Fibroblast of skin of left biceps (primary cell): ENCODE measurements around the gene ANAPC15.
"Not testable (repeated sequence)": the region's sequence is repeated elsewhere in the genome, so short reads cannot be mapped to it uniquely, and the experiment has no call there.

Experiments used
- DNase-seq, 2 experiments: peaks; one replicate each; pipeline ENCODE4 v3.0.0-alpha.2; 2013; ENCODE audit warnings: low read depth in 2 of 2

ANAPC15 gene

GRCh38 chr11:72112143-72112977 is at the start of gene ANAPC15:
ANAPC15 (minus strand) TSS chr11:72112695; CDS start chr11:72111276, 1,419 bp downstream.
- DNase-seq, result peak; percentile 99

DNA sequence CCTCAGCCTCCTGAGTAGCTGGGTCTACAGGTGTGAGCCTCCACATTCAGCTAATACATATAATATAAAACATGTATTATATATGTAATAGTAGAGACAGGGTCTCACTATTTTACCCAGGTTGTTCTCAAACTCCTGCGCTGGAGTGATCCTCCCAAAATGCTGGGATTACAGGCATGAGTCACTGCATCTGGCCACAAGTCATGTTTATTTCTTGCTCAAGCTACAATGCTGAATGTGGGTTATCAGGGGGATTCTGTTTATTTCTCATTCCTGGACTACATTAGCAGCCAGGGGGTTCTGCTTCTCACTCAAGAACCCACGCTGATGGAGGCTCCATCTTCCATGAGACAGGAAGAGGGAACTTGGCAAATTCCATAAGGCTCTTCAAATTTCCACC is 47.8 kb upstream of the ANAPC15 start:
- no peak for DNase-seq

GRCh38 chr11:72157131-72157530 is 44.6 kb upstream of the ANAPC15 start:
- no peak for DNase-seq

DNA sequence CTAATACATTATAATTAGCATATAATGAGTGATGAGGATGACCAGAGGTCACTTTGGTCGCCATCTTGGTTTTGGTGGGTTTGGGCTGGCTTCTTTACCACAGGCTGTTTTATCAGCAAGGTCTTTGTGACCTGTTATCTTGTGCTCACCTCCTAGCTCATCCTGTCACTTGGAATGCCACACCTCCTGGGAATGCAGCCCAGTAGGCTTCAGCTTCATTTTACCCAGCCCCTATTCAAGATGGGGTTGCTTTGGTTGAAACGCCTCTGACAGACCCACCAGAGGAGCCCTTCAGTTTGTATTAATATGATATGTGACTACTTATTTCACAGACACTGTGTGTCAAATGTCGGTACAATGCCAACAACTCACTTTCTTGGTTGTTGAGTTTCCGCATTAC is 43.3 kb upstream of the ANAPC15 start:
- DNase-seq, result no peak

DNA sequence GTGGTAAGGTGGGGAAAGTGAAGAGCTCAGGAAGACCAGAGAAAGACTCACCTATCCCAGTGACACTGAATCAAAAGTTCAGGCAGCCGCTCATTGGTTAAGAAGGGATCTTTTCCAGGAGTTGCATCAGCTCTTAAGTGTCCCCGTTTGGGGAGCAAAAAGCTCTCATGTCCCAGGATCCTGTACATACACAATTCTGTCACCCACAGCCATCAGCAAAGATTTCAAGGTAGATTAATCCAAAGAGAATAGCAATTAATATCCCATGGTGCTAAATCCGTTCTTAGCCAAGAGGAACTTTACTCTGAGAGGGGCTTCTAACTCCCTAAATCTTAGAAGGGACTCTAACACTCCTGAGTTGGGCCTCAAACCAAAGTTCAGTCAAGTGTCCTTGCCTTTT is 42.3 kb upstream of the ANAPC15 start:
- DNase-seq, result no peak

GRCh38 chr11:72153874-72154273 is 41.4 kb upstream of the ANAPC15 start:
- DNase-seq, result not testable (repeated sequence)

- no peak for DNase-seq
Observed at GRCh38 chr11:72150882-72151281, 38.4 kb upstream of the ANAPC15 start.

GRCh38 chr11:72146625-72147024 is 34.1 kb upstream of the ANAPC15 start:
- no peak for DNase-seq

DNA sequence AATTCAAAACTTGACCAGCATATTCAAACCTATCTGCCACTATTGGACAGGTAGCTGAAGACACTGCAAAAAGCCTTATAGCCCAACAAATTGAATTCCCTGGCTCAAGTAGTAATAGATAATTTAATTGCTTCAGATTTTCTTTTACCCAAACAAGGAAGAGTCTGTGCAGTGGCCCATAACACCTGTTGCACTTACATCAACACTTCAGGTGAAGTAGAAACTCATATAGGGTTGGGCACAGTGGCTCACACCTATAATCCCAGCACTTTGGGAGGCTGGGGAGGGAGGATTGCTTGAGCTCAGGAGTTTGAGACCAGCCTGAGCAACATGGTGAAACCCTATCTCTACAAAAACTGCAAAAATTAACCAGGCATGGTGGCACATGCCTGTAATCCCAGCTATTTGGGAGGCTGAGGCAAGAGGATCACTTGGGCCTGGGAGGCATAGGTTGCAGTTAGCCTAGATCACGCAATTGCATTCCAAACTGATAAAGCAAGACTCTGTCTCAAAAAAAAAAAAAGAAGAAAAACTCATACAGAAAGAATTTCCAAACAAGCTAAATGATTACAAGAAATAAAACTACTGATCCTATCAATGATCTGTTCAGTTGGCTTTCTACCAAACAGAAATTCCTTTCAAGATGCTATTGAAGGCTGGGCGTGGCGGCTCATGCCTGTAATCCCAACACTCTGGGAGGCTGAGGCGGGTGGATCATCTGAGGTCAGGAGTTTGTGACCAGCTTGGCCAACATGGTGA is 32.5 kb upstream of the ANAPC15 start:
- peak; percentile 51 to 58 for DNase-seq

GRCh38 chr11:72142543-72142942 is 30.0 kb upstream of the ANAPC15 start:
- not testable (repeated sequence) for DNase-seq

- DNase-seq, result not testable (repeated sequence)
Observed at GRCh38 chr11:72142086-72142485, 29.6 kb upstream of the ANAPC15 start.

DNA sequence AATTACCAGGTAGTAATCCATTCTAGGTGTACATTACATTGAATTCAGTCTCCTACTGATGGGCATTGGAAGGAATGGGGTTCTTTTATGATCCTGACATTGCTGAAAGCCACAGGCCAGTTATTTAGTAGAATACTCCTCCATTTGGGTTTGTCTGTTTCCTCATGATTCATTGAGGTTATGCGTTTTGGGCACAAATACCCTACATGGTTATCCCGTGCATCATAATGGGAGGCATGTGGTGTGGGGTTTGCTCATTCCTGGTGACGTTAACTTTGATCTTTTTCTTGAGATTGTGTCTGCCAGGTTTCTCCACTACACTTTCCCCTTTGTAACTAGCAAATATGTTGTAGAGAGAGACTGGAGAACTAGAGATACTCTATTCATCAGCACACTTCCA is 28.6 kb upstream of the ANAPC15 start:
- DNase-seq, result peak; percentile 63

DNA sequence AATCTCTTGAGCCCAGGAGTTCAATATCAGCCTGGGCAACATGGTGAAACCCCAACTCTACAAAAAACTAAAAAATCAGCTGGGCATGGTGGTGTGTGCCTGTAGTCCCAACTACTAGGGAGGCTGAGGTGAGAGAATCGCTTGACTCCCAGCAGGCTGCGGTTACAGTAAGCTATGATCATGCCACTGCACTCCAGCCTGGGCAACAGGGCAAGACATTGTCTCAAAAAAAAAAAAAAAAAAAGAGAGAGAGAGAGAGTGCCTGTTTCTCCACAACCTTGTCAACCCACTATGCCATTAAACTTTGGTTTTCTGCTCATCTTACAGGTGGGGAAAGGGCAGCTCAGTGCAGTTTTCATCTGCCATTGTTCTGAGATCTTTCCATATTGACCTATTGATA is 28.2 kb upstream of the ANAPC15 start:
- no peak for DNase-seq

- no peak for DNase-seq
Observed at GRCh38 chr11:72139500-72139899, 27.0 kb upstream of the ANAPC15 start.

- DNase-seq, result no peak
Observed at GRCh38 chr11:72138821-72139390, 26.4 kb upstream of the ANAPC15 start.

DNA sequence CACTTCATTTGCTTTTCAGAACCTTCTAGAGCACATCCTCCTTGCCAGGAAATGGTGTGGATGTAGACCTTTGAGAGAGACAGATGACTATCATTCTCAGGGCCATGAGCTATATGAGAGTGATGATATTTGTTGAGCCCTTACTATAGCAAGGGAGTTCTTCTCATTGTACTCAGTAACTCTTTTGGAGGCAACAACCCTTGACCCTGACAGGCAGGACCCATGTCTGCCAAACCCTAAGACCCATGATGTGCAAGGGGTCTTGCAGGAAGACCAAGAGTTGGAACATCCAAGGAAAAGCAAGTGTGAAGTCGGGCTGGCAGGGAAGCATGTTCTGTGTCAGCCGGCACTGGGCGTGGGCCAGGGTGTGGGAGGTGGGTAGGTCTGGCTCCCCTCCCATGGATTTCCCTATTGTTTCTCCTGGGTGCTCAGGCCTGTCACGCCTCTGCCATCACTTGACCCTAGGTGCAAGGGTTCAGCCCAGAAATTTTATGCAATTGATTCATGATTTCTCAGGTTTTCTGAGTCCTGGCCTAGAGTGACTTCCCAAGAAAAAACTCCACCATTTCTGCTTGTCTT is 24.3 kb upstream of the ANAPC15 start:
- no peak for DNase-seq

DNA sequence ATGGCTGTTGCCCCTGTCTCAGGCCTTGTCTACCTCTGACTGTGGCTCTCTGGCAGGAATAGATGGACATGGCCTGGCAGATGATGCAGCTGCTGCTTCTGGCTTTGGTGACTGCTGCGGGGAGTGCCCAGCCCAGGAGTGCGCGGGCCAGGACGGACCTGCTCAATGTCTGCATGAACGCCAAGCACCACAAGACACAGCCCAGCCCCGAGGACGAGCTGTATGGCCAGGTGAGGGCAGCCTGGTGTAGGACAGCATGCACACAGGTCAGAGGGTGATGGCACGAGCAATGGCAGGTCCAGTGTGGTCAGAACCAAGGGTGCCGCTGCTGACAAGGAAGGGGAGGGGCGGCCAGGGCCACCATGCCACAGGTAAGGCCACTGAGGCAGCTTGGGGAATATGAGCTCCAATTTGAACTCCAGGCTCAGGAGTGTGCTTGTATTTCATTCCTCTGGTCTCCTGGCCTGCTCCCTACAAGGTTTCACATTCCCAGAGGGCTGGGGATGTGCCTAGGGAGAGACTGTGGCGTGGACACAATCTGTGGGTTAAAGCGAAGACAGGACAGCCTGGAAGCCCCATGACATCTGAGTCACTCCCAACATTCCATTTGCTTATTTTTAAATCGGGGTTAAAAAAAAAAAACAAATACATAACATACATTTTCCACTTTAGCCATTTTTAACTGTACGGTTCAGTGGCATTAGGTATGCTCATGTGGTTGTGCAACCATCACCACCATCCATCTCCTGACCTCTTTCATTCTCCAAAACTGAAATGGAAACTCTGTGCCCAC is 23.6 kb upstream of the ANAPC15 start:
- no peak for DNase-seq

DNA sequence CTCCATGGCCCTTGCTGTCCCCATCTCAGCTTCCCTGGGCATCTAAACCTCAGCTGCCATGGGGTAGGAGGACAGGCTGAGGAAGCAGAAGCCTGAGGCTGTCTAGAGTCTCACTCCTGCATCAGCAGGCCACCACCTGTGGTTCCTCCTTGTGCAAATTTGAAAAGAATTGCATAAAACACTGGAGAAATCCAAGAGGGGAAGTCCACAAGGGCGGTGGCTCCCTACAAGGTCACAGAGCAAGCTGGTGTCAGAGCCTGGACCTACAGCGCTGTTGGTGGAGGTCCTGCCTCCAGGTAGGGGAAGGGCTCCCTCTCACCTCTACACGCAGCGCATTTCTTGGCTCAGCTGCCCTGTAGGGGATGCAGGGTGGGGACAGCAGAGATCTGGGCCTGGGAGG is 23.0 kb upstream of the ANAPC15 start, which contains the start of gene FOLR3:
TSS of gene FOLR3 (plus strand) at position 253 of the 400 bp plus-strand sequence. CDS start 228 bp downstream, outside the sequence.
- DNase-seq, result not testable (repeated sequence)

DNA sequence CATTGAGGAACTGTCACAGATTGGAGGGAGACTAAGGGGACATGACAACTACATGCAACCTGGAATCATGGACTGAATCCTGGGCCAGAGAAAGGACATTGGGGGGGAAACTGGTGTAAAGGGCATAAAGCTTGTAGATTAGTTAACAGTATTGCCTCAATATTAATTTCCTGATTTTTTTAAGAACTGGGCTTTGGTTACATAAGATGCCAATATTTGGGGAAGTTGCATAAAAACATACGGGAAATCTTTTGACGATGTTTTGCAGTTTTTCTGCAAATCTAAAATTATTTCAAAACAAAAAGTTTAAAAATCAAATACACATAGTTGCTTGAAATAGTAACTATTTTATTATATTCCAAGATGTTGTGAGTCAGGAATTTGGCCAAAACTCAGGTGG is 20.2 kb upstream of the ANAPC15 start:
- DNase-seq, result no peak

GRCh38 chr11:72129381-72129780 is 16.9 kb upstream of the ANAPC15 start:
- no peak for DNase-seq

DNA sequence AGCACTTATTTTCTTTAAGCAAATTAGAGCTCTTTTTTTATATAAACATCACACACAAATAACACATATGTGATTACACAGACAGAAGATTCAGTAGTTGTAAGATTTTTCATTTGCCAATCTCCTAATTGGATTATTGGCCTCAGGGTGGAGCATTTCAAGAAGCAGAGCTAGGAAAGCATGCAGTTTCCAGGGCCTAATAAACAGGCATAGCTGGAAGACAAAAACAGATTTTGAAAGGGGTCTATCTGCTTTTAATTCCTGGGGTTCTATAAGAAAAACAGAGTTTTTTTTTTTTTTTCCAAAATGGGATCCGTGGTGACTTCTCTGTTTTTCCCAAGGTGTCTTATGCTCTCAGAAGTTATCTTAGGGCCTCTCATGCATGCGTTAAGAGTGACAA is 15.4 kb upstream of the ANAPC15 start:
- DNase-seq, result no peak
